GM21529 (cell line): ENCODE results near the gene TTLL3.

Experiments used
- ATAC-seq: cut with Tn5 transposase; IDR thresholded peaks from one replicate; pipeline ENCODE4 v1.9.1; 2021; ENCODE audit not compliant: unreplicated experiment

Gene TTLL3

DNA sequence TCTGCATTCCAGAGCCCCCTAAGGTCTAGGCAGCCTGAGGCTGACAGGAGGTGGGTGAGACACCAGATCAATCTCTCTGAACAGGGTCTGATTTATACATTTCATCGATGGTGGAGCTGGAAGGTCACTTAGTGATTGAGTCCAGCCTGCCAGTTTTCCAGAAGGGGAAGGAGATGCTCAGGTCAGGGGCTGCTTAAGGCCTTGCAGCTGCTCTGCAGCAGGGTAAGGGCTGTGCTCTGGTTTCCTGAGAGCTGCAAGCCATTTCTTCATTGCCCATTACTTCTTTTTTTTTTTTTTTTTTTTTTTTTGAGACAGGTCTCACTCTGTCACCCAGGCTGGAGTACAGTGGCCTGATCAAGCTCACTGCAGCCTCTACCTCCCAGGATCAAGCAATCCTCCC lies 28.5 kb upstream of the TTLL3 start:
- ATAC-seq: no peak

DNA sequence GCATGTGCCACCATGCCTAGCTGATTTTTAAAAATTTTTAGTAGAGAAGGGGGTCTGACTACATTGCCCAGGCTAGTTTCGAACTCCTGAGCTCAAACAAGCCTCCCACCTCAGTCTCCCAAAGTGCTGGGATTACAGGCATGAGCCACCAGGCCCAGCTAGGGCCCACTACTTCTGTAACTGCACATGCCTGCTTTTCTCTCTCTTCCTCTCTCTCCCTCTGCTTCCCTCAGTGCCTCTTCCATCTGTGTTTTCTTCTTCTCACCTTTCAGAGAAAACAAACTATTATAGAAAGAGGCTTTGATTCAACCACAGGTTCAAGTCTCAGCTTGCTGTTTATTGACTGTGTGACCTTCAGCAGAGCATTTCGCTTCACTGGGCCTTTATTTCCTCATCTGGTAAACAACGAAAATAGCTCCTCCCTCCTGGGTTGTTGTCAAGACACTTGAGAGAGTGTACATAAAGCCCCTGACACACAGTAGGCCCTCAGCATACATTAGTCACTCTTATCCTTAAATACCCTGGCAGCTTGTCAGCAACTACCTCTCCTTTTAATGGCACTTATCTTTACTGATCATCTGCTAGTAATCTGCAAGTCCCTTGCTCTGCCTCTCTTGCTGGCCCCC lies 28.0 kb upstream of the TTLL3 start:
- no peak for ATAC-seq

DNA sequence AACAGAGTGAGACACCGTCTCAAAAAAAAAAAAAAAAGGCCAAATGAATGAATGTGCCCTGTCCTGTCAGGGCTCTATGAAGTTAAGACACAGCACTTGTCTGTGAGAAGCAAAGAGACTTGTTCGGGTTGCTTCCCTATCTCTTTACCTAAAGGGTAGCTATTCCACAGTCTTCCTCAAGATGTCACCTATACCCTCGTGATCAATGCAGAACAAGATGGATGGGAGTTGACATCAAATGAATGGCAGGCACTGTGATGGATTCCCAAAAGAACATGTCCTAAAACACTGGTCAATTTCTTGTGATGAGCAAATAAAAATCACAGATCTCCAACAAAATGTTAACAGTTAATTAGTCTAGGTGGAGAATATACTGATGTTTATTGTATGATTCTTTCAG lies 27.3 kb upstream of the TTLL3 start:
- ATAC-seq: no peak

DNA sequence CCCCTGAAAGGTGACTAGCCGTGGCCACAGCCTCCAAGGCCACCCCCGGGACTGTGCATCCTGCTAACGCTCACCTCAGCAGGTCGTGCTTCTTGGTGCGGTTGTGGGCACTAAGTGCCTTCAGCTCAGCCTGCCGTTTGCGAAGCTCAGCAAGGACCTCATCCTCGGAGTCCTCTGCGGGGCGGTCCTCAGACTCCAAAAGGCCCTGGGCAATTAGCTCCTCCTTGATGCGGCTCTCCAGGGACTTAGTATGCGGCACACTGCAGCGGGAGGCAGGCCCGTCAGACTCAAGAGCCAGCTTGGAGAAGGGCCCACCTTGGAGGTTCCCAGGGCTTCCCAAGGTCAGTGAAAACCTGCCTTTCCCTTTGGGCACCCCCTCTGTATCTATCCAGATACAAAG lies 26.1 kb upstream of the TTLL3 start:
- ATAC-seq: no peak

DNA sequence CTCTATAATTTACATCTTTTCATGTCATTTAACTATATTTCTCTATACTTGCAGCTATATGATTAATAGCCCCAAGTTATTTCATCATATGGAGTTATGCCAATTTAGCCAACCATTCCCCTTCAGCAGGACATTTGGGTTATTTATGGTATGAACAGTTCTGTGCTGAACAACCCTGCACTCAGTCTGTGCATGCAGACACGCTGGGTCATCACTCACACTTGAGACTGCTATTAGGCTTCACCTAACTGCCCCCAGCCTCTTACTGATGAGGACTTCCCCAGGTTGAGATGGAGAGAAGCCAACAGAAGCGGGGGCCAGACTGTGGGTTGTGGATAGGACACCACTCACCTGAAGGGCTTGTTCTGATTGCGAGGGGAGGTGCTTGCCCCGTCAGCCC lies 25.1 kb upstream of the TTLL3 start:
- ATAC-seq: no peak

DNA sequence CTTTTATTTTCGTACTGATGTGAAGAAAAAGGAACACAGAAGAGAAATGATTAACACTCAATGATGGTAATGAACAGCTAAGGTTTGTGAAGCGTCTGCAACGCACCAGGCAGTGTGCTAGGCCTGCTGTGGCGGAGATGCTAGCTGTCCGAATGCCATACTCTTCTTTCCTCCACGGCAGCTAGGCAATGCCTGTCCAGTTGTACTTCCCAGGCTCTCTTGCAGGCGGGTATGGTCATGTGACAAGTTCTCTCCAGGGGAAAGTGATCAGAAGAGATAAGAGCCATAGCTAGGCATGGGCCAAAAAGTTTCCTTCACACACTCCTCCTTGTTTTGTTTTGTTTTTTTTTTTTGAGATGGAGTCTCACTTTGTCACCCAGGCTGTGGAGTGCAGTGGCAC lies 24.5 kb upstream of the TTLL3 start:
- ATAC-seq: no peak

DNA sequence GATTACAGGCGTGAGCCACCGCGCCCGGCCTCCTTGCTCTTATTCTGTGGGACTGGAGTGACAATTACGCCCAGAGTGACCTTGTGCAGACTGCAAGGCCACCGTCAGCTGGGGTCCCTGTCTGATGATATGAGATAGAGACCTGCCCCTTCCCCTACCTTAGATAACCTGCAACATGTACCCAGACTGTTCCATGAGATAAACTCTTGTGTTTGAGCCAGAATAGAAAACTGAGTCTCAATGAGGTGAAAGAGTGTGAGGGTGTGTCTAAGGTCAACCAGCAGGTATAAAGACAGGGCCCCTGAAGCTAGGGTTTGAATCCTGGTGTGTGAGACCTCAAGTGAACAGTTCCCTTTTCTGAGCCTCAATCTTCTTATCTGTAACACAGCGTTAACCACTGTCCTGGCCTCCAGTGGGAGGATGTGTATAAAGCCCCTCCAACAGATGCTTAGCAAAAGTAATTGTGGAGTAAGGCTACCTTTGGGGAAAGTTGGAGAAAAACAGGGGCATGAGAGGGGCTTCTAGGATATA lies 23.8 kb upstream of the TTLL3 start:
- ATAC-seq: no peak

DNA sequence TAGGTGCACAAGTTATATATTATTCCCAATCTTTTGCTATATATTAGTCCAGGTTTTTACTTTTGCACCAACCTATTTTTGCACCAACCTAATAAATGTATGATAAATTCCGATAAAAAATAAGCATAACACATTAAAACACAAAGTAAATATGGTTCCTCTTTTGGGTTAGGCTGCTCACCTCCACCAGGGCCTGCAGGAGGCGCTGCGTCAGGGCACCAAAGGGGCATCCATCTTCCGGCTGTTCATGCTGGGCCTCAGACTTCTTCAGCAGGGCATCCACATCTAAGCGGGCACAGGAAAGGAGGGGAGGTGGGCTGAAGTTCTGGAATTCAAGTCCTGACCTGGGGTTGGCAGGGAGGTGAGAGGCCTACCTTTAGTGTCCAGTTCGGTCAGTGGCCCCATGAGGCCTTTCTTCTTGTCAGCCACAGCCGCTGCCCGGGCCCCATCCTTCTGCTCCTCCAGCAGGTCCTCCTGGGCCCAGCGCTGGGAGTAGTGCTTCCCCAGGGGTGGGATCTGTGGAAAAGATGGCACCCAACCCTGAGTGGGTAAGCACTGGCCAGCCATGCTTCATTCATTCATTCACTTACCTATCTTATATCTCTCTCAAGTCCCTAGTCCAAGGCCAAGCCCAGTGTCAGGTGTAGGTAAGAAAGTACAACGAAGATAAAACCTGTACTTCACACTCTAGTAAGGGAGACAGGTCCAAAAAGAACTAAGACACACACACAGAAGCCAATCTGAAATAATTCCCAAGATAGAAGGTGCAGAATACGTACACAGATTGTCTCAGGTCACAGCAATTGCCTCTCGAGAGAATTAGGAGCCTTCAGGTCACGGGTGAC lies 23.0 kb upstream of the TTLL3 start:
- ATAC-seq: no peak

DNA sequence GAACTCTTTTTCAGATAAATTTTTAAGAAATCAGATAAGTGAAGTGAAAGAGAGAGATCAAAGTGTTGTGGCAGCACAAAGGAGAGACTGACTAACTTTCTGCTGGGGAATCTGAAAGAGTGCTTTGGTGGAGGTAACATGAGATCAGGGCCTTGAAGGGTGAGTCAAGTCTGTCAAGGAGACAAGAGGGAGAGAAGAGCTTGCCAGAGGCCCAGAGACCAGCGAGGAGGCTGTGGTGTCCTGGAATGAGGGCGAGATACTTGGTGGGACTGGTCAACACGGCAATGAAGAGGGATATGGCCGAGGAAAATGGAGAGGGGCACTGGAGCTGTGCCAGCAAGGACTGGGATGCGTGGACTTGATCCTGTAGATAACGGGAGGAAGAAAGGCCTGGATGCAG lies 22.3 kb upstream of the TTLL3 start:
- ATAC-seq: no peak

DNA sequence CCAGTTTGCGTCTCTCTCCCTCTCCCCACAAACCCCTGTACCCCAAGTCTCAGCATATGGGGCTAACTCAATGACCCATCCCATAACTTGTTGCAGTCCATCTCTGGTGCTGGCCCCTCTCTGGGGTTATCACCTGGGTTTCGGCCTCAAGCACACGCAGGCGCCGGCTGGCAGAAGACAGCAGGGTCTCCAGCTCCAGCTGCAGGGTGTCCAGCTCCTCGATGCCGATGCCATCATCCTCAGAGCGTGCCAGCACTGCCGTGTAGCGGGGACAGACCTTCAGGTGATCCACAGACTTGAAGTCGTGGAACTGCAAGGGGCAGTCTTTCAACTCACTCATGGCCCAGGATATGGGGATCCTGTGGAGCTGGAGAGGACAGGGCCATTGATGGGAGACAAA lies 18.9 kb upstream of the TTLL3 start:
- ATAC-seq: no peak

DNA sequence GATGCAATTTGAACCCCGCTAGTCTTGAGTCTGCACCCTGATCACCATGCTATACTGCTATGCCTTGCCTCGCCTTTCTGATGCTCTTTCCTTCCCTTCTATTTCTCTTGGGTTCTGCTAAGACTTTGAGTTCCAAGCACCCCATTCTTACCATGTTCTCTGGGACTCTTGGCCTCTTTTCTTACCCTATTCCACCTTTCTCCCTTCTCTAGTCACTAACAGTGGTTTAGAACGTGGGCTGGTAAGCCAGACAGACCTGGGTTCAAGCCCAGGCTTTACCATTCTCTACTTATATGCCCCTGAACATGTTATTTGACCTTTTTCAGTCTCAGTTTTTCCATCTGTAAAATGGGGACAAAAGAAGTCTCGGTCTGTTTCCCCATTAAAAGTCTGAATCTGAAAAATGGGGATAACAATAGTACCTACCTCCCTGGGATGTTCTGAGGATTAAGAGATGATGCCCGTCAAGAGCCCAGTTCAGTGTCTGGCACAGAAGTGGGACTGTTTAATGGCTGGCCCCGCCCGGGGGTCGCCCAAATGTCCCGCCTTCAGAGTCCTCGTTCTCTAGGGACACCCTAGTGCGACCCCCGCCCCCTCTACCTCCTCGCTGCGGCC lies 18.2 kb upstream of the TTLL3 start:
- ATAC-seq: no peak

DNA sequence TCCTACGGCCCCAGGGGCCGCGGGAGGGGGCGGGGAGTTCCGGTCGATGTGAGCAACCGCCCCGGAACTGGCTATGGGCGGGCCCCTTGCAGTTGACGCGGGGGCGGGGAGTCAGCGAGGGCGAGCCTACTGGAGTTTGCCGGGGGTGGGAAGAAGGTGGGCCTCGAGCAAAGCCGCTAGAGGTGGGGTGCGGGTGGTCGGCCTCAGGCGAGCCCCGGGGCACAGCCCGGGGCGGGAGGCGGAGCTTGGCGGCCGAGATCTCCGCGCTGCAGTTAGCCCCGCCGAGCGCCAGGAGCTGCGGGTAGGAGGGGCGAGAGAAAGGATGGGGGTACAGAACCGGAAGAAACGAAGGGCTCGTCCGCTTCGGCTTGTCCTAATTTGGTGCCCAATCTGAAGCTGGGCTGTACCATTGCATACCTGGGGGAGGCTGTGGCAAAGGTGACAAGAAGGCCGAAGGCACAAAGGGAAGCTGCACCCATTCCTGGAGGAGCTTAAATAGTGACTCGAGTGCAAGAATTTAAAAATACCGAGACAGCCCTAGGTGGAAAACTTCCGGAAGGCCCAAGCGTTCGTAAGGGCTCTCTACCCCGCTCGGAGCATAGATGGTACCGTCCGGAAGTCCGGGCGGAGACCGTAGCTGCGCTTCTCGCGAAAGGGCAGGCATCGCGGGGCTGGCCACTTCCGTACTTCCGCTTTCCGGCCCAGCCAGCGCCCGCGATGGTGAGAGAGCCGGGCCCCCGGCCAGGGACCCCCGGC lies 17.5 kb upstream of the TTLL3 start, which contains the start of the genes ARPC4 and TADA3:
Gene ARPC4, plus strand, starts transcription at position 678 of the 756 bp plus-strand sequence. Its CDS starts 40 bp downstream, at position 718.
Gene TADA3, minus strand, starts transcription at position 69 of the 756 bp plus-strand sequence. CDS start 1,007 bp downstream, outside the sequence.
- peak; percentile 82 for ATAC-seq

DNA sequence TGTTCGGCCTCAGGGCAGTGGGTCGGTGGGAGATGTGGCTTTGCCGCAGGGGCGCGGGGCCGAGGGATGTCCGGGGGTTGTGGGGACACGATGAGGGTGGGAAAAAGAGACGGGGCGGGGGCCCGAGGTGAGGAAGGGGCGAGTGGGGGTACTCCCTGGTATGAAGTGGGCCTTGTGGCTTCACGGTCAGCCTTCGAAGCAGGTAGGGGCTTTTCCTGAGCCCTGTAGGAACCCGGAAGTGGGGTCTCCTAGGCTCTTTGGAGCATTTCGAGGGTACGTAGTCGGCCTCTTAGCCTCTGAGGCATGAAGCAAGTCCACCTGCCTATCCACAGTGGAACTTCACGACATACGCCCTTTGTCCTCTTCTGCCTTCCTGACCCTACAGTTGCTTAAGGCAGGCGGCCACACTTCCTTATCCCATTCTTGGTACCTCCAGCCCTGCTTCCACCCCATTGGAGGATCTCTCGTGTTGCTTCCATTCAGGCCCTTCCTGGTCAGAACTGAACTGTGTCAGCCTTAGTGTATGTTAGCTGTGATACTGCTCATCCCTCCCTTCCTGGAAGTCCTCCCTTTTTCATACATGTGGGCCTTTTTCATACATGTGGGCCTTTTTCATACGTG lies 16.8 kb upstream of the TTLL3 start:
- ATAC-seq: no peak

DNA sequence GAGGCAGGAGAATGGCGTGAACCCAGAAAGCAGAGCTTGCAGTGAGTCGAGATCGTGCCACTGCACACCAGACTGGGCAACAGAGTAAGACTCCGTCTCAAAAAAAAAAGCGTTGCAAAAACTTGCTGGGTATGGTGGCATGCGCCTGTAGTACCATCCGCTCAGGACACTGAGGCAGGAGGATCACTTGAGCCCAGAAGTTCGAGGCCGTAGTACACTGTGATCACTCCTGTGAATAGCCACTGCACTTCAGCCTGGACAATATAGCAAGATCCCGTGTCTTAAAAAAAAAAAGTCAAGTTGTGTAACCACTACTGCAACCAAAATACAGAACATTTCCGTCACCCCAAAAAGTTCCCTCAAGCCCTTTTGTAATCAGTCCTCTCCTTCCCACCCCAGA lies 15.7 kb upstream of the TTLL3 start:
- no peak for ATAC-seq

DNA sequence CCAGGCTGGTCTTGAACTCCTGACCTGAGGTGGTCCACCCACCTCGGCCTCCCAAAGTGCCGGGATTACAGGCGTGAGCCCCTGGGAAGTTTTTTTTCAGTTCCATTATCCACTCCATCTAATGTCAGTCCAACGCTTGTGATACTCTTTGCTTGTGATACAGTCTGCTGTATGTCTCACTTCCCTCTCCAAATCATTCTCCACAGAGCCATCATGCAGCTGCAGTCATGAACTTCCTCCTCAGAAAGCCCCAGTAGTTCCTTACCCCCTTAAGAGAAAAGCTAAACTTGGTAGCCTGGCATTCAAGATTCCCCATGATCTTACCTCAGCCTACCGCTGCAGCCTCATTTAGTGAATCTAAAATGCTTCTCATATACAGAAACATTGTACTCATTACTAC lies 14.9 kb upstream of the TTLL3 start:
- no peak for ATAC-seq

DNA sequence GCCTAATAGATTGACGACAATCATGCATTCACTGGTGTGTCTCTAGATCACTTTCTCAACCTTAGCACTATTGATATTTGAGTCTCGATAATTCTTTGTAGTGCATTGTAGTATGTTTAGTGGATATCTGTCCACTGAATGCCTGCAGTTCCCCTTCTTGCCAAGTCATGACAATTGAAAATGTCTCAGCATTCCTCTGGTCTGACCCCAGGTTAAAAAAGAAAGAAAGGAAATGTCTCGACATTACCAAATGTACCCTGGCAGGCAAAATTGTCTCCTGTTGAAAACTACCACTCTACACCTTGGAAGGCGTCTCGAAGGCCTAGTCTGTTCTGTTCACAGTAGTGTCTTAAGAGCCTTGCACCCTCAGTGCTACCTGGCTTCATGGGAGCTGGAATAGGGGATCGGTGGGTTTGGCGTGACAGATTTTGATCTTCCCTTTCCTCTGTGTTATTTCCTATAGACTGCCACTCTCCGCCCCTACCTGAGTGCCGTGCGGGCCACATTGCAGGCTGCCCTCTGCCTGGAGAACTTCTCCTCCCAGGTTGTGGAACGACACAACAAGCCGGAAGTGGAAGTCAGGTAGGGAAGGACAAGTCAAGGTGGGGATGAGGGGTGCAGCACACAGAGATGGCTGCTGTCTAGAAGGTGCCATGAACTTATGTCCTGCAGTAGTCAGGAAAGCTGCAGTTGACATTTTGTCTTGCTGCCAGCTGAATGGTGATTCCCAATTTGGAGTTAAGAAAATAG lies 12.7 kb upstream of the TTLL3 start:
- no peak for ATAC-seq

DNA sequence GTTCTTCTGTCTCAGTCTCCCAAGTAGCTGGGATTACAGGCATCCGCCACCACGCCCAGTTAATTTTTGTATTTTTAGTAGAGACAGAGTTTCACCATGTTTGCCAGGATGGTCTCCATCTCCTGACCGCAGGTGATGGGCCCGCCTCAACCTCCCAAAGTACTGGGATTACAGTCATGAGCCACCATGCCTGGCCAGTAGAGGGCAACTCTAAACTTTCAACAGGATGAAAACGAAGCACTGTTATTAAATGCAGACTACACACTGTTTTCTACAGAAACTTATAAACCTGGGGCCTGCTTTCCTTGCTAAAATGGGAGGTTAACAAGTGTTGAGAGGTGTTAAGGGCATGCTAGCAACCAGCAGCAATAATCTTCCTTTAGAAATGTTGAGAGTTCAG lies 9.5 kb upstream of the TTLL3 start:
- no peak for ATAC-seq

DNA sequence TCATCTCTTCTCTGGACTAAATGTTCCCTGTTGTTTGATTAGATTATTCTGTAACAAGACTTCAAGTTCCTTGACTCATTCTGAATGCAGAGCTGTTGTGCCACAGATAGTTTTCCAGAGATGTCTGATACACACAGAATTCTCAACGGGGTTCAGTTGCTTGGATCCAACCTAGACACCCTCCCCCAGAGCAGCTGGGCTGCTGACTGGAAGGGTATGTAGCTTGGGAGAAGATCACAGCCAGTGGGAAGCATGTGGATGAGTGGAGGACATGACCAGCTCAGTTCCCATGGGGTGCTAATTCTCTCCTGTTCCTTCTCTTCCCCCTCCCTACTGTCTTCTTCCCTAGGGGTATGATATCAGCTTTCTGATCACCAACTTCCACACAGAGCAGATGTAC lies 6.6 kb upstream of the TTLL3 start:
- no peak for ATAC-seq

DNA sequence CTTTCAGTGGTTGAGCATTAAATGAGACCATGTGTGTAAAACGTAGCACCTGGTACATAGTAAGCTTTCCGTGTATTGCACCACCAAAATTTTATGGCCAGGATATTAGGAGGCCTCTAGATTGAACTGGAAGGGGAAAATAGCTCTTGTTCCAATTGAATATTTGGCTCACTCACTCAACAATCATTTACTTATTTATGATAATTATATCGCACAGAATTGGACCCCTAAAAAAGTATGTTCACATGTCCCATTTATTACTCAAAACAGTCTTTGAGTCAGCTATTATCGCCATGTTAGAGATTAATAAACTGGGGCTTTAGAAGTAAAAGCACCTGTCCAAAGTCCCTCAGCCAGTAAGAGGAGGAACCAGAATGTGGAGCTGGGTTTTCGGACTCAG lies 5.1 kb upstream of the TTLL3 start:
- ATAC-seq: no peak

DNA sequence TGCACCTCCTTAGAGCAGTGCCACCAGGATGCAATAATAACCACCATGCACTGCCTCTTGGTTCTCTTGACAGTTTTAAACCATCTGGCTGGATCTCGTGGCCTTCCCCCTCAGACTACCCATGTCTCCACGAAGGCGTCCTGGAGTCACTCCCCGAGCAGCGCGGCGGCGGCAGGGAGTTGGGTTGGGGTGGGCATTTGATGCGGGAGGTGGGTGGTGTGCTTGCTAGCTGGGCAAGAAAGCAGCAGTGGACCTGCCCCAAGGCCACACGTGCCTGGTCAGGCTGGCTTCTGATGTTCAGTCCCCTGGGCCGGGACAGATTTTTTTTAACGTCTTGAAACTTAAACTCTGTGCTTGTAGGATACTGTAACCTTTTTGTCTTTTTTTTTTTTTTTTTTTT lies 3.9 kb upstream of the TTLL3 start:
- no peak for ATAC-seq
